Measurements from ENCODE around the gene SAXO2.
A peak's percentile ranks its signal among the peaks of the same experiment; 100 is the strongest.
"Not testable (repeated sequence)": the region's sequence is repeated elsewhere in the genome, so short reads cannot be mapped to it uniquely, and the experiment has no call there.

SAXO2 gene

DNA sequence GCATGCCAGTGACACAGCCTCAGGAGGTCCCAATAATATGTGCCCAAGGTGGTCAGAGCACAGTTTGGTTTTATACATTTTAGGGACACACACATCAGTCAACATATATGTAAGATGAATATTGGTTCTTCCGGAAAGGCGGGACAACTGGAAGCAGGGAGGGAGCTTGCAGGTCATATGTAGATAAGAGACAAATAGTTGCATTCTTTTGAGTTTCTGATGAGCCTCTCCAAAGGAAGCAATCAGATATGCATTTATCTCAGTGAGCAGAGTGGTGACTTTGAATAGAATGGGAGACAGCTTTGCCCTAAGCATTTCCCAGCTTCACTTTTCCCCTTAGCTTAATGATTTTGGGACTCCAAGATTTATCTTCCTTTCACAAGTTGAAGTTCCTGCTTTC is 4.5 kb downstream of the SAXO2 start:
- not testable (repeated sequence) for H3K4me3 Mint-ChIP-seq; H3K9me3 Mint-ChIP-seq; H3K27ac Mint-ChIP-seq; H3K4me1 Mint-ChIP-seq; H3K36me3 Mint-ChIP-seq (ENCODE audit: low read depth); H3K27me3 Mint-ChIP-seq; DNase-seq; ATAC-seq

DNA sequence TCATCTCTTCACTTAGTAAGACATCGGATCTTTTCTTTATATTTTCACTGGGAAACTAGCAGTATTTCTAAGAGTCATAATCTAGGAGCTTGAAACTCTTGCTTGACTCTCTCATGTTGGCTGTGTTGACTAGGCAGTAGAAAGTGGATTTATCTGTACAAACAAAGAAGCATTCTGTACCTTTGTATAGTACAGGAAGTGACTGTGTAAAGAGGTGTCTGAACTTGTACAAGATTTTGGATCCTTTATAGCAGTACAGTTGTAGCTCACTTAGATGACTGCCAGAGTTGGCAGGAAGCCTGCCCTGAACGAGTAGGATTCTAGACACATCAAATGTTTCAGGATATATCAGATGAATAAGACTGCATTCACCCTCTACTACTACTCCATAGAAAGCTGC is 5.8 kb downstream of the SAXO2 start:
- DNase-seq; H3K9me3 Mint-ChIP-seq; H3K4me3 Mint-ChIP-seq; ATAC-seq; H3K4me1 Mint-ChIP-seq; H3K27me3 Mint-ChIP-seq; H3K36me3 Mint-ChIP-seq (ENCODE audit: low read depth); H3K27ac Mint-ChIP-seq: not testable (repeated sequence)

DNA sequence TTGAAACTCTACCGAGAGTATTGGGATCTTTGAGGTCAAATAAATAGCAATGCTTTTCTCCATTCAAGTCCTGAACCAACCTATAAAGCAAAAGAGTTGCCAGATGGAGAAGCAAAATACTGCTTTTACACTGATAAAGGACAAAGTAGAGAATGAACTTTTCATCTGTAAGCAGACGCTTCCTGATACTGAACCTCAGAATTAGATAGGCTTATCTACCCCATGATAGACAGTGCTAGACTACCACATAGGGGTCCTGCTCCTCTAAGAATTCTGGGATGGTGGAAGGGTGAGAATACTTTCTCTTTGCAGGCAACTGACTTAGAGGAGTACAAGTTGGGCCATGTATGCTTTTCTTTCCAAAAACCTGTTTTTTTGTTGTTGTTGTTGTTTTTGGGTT is 9.5 kb downstream of the SAXO2 start:
- no peaks in the 10 kb centered on the region for H3K36me3 Mint-ChIP-seq (ENCODE audit: low read depth)
- no peak for DNase-seq
- peaks cover 10% of the 10 kb centered on the region for H3K9me3 Mint-ChIP-seq
- ATAC-seq, result no peak
- H3K27ac Mint-ChIP-seq, result no peak overlapping the region
- H3K27me3 Mint-ChIP-seq, result peaks cover 3% of the 10 kb centered on the region
- no peak overlapping the region for H3K4me3 Mint-ChIP-seq
- no peaks in the 10 kb centered on the region for H3K4me1 Mint-ChIP-seq

DNA sequence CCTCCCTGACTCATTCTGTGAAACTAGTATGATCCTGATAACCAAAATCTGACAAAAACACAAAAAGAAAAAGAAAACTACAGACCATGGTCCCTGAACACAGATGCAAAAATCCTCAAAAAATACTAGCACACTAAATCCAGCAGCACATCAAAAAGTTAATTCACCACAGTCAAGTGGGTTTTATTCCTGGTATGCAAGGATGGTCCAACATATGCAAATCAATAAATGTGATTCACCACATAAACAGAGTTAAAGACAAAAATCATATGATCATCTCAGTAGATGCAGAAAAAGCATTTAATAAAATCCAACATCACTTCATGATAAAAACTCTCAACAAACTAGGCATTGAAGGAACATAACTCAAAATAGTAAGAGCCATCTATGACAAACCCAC is 12.8 kb downstream of the SAXO2 start:
- H3K4me1 Mint-ChIP-seq, result no peaks in the 10 kb centered on the region
- peaks cover 3% of the 10 kb centered on the region for H3K27me3 Mint-ChIP-seq
- H3K9me3 Mint-ChIP-seq, result peaks cover 10% of the 10 kb centered on the region
- H3K4me3 Mint-ChIP-seq, result no peak overlapping the region
- ATAC-seq, result no peak
- DNase-seq, result no peak
- H3K27ac Mint-ChIP-seq, result no peak overlapping the region
- no peaks in the 10 kb centered on the region for H3K36me3 Mint-ChIP-seq (ENCODE audit: low read depth)

DNA sequence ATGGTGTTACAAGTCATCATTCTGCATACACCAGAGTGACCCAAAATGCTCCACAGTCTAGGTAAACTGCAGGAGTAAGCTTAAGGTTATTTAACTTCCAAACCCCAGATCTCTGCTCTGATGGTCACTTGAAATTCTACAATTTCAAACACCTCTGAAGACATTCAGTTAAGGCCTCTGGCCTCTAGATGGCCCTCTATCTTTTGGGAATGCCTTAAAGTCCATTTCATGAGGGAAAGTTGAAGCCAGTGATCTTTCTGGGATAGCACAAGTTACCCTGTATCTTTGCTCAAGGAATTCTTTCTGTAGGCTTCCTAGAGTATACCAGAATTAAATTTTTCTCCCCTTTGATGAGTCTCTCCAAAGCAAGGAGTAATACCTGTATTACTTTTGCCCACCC is 18.7 kb downstream of the SAXO2 start:
- H3K9me3 Mint-ChIP-seq; H3K27ac Mint-ChIP-seq; H3K27me3 Mint-ChIP-seq; H3K4me3 Mint-ChIP-seq; DNase-seq; H3K36me3 Mint-ChIP-seq (ENCODE audit: low read depth); ATAC-seq: not testable (repeated sequence)
- H3K4me1 Mint-ChIP-seq, result peaks cover 12% of the 10 kb centered on the region

DNA sequence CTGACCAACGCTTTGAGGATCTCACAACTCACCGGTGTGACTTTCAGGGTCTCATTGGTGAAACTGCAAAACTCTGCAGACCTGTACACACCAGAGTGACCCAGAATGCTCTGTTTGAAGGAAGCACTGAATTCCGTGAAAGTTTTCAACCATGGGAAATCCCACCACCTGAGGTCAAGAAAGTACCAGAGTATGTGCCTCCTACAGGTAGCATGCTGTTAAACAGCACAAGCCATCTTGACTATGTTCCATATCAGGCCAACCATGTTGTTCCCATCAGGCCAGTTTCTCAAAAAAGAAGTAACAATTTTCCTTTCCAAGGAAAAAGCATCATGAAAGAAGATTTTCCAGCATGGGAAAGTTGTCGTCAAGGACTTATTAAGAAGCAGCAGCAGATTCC is 19.8 kb downstream of the SAXO2 start:
- ATAC-seq; H3K9me3 Mint-ChIP-seq; H3K36me3 Mint-ChIP-seq (ENCODE audit: low read depth); H3K27ac Mint-ChIP-seq; H3K27me3 Mint-ChIP-seq; DNase-seq; H3K4me3 Mint-ChIP-seq: not testable (repeated sequence)
- H3K4me1 Mint-ChIP-seq, result peaks cover 23% of the 10 kb centered on the region

DNA sequence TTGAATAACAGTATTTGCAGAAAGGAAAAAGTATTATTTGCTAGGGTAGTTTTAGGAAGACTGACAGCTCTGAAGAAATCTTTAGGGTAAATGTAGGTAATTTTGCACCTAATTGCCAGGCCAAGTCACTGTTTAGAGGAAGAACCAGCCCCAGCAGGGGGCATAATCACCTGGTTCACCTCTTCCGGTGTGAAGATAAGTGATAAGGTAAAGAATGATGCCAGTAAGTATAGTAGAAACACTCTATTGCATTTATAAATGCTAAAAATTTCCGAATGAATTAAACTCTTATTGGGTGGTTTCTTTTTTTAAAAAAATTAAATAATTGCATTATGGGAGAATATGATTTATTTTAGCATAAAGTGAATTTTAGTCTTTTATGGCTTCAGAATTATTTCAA is 21.8 kb downstream of the SAXO2 start:
- DNase-seq; H3K36me3 Mint-ChIP-seq (ENCODE audit: low read depth); H3K4me3 Mint-ChIP-seq; ATAC-seq; H3K27ac Mint-ChIP-seq; H3K27me3 Mint-ChIP-seq: not testable (repeated sequence)
- Mint-ChIP-seq H3K9me3 (peaks cover 11% of the 10 kb centered on the region), H3K4me1 (peaks cover 26% of the 10 kb centered on the region)

DNA sequence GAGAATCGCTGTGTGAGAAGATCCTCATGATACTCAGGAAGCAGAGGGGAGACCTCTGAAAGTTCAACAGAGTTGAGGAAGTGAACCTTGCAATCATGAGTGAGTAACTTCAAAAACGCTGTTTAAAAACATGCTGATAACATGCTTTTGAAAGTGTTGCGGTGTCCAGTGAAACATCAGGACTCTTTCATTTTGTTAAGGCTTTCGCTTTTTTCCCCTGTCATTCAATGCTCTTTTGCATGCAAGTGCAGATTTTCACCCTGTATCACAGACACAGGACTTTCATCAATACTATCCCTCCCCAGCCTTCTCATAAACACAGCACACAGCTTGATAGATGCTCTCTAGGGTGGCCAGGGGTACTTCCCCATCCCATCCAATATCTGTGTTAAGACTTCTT is 23.9 kb downstream of the SAXO2 start:
- not testable (repeated sequence) for H3K36me3 Mint-ChIP-seq (ENCODE audit: low read depth); DNase-seq; H3K27me3 Mint-ChIP-seq
- peak; percentile 80 for ATAC-seq
- Mint-ChIP-seq H3K4me1 (peaks cover 26% of the 10 kb centered on the region), H3K9me3 (peaks cover 11% of the 10 kb centered on the region), H3K27ac (peak overlapping the region; percentile 62), H3K4me3 (peak overlapping the region; percentile 35)

DNA sequence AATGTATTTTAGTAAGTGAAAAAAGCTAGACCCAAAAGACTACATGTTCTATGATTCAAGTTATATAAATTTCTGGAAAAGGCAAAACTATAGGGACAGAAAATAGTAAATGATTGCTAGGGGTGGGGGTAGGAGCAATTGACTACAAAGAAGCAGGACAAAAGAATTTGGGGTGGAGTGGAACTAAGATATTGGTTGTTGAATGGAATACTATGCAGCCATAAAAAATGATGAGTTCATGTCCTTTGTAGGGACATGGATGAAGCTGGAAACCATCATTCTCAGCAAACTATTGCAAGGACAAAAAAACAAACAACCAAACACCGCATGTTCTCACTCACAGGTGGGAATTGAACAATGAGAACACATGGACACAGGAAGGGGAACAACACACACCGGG is 25.6 kb downstream of the SAXO2 start:
- H3K27ac Mint-ChIP-seq, result not testable (repeated sequence)

DNA sequence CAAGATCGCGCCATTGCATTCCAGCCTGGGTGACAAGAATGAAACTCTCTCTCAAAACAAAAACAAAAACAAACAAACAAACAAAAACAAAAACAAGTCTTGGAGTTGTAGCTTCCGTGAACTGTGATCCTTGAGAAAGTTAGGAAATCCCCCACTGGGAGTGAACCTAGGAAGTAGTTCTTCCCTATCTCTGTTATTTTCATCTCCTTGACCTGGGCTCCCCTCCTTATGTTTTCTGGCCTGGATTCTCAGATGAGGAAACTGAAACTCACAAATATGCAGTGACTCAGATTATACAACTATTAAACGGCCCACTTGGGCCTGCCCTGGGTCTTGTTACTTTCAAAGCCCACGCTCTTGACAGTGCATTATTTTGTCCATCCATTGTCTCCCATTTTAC is 29.7 kb downstream of the SAXO2 start:
- DNase-seq (no peak), ATAC-seq (no peak)

More for the DNA sequence above, 25.6 kb downstream of the SAXO2 start:
- H3K4me1 Mint-ChIP-seq, result peaks cover 27% of the 10 kb centered on the region
- not testable (repeated sequence) for DNase-seq; H3K36me3 Mint-ChIP-seq (ENCODE audit: low read depth); ATAC-seq; H3K4me3 Mint-ChIP-seq; H3K27me3 Mint-ChIP-seq
- peaks cover 11% of the 10 kb centered on the region for H3K9me3 Mint-ChIP-seq

DNA sequence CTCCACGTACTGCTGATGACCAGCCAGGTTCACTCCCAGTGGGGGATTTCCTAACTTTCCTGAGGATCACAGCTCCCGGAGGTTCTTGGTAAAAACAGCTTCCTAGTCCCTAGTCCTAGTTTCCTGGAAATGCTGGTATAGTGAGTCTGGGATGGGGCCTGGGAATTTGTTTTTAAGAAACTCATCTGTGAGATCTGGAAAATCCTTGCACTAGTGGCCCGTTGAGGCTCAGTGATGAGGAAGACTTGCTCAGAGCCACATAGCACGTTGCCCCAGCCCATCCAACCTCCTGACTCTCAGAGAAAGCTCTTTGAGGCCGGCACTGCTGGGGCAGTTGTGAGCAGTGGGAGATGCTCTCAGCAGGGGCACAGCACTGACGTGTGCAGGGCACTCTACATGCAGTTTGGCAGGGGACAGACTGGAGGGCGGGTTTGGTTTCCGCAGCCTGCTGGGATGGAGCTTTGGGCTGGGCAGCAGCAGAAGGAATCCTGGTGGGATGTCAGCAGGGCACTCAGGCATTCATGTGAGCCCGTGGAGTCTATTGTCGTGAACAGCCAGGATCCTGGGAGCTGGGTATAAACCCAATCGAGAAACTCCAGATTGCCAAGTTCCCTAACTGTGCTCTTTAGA is 31.6 kb downstream of the SAXO2 start:
- ATAC-seq (no peak), DNase-seq (no peak)
- H3K27me3 Mint-ChIP-seq, result no peaks in the 10 kb centered on the region
- no peak overlapping the region for H3K4me3 Mint-ChIP-seq
- H3K9me3 Mint-ChIP-seq, result peaks cover 1% of the 10 kb centered on the region
- H3K36me3 Mint-ChIP-seq (ENCODE audit: low read depth), result no peaks in the 10 kb centered on the region
- no peak overlapping the region for H3K27ac Mint-ChIP-seq
- peaks cover 11% of the 10 kb centered on the region for H3K4me1 Mint-ChIP-seq

More for the DNA sequence above, 29.7 kb downstream of the SAXO2 start:
- no peak overlapping the region for H3K27ac Mint-ChIP-seq
- no peak overlapping the region for H3K4me3 Mint-ChIP-seq
- no peaks in the 10 kb centered on the region for H3K27me3 Mint-ChIP-seq
- peaks cover 5% of the 10 kb centered on the region for H3K4me1 Mint-ChIP-seq
- H3K9me3 Mint-ChIP-seq, result peaks cover 11% of the 10 kb centered on the region
- H3K36me3 Mint-ChIP-seq (ENCODE audit: low read depth), result no peaks in the 10 kb centered on the region

DNA sequence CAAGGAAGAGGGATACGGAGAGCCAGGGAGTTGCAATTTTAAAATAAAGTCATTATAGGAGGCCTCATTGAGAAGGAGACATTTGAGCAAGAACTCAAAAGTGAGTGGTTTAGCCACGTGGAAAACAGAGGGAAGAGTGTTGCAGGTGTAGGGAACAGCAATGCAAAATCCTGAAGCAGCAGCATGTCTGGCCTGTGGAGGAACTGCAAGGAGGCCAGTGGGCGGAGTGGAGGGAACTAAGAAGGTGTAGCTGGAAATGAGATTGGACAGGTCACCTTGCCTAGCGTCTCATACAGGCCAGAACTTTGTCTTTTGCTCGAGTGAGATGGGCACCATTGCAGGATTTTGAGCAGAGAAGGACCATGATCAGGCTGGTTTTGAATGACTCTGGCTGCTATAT is 34.9 kb downstream of the SAXO2 start:
- peaks cover 10% of the 10 kb centered on the region for H3K4me1 Mint-ChIP-seq
- H3K9me3 Mint-ChIP-seq, result no peaks in the 10 kb centered on the region
- H3K27ac Mint-ChIP-seq, result no peak overlapping the region
- no peak for ATAC-seq
- DNase-seq, result no peak
- H3K4me3 Mint-ChIP-seq, result no peak overlapping the region
- H3K27me3 Mint-ChIP-seq, result no peaks in the 10 kb centered on the region
- H3K36me3 Mint-ChIP-seq (ENCODE audit: low read depth), result no peaks in the 10 kb centered on the region

DNA sequence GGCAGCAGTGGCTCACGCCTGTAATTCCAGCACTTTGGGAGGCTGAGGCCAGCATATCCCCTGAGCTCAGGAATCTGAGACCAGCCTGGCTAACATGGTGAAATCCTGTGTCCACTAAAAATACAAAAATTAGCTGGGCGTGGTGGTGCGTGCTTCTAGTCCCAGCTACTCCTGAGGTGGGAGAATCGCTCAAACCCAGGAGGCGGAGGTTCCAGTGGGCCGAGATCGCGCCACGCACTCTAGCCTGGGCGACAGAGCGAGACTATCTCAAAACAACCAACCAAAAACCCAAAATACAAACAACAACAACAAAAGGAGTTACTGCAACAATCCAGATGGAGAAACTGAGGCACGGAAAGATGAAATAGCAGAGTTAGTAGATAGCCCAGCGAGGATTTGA is 35.4 kb downstream of the SAXO2 start:
- Mint-ChIP-seq H3K4me3 (peak overlapping the region; percentile 45), H3K9me3 (no peaks in the 10 kb centered on the region), H3K27ac (no peak overlapping the region), H3K27me3 (no peaks in the 10 kb centered on the region), H3K4me1 (peaks cover 10% of the 10 kb centered on the region), H3K36me3 (ENCODE audit: low read depth) (no peaks in the 10 kb centered on the region)
- DNase-seq, result no peak
- no peak for ATAC-seq

DNA sequence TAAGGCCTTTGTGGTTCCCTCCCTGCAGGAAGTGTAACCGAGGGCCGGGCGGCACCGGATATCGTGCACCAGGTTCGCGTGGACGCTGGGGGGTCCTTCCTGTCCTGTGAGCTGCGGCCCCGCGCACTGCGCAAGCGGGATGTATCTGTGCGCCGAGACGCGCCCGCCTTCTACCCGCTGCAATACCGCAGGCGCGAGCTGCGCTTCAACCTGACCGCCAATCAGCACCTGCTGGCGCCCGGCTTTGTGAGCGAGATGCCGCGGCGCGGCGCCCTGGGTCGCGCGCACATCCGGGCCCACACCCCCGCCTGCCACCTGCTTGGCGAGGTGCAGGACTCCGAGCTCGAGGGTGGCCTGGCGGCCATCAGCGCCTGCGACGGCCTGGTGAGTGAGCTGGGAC is 35.9 kb downstream of the SAXO2 start:
- DNase-seq, result peak; percentile 54
- Mint-ChIP-seq H3K4me1 (peaks cover 10% of the 10 kb centered on the region), H3K27me3 (no peaks in the 10 kb centered on the region)

DNA sequence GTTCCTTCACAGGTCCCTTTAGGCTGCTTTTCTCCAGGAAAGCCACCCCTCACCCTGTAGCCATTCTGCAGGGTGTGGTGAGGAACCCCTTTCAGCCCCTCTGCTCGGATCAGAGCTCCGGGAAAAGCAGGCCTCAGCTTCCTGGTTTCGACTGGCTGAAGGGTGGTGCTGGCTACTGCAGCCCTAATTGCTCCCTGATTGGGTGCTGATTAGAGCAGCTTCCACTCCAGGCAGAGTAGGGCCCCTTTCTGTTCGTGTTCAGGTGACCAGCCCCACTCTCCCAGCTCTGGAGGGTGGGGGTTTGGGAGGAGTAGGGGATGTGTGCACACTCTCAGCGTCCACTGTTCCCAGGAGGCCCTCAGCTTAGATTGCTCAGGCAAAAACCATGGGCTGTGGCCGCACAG is 36.9 kb downstream of the SAXO2 start:
- not testable (repeated sequence) for DNase-seq; H3K27me3 Mint-ChIP-seq; H3K27ac Mint-ChIP-seq; H3K36me3 Mint-ChIP-seq (ENCODE audit: low read depth); H3K4me3 Mint-ChIP-seq; ATAC-seq; H3K9me3 Mint-ChIP-seq
- peaks cover 10% of the 10 kb centered on the region for H3K4me1 Mint-ChIP-seq

More for the DNA sequence above, 35.9 kb downstream of the SAXO2 start:
- H3K36me3 Mint-ChIP-seq (ENCODE audit: low read depth), result no peaks in the 10 kb centered on the region
- H3K4me3 Mint-ChIP-seq, result no peak overlapping the region
- no peak overlapping the region for H3K27ac Mint-ChIP-seq
- no peaks in the 10 kb centered on the region for H3K9me3 Mint-ChIP-seq
- ATAC-seq, result peak; percentile 63

DNA sequence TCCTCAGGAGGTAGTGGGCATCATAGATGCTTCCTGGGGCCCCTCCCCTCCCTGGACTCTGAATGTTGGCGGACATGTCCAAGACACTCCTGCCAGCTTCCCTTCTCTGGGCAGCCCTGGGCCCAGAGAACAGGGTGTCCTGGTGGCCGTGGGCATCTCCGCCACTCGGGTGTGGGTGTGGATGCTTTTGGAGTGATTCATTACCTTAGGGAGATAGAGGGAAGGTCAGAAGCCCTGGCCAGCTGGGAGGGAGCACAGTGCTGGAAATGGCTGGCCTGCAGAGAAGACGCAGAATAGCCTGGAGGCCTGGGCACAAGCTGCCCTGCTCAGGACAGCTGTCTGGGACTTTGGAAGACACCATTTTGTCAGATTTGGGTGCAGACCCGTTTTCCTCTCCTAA is 37.7 kb downstream of the SAXO2 start:
- not testable (repeated sequence) for H3K4me3 Mint-ChIP-seq; H3K36me3 Mint-ChIP-seq (ENCODE audit: low read depth); H3K27me3 Mint-ChIP-seq; DNase-seq; H3K9me3 Mint-ChIP-seq; H3K27ac Mint-ChIP-seq; ATAC-seq
- peaks cover 14% of the 10 kb centered on the region for H3K4me1 Mint-ChIP-seq
